ENCODE data around the gene DHX34.
A peak's percentile ranks its signal among the peaks of the same experiment; 100 is the strongest.
"Not testable (repeated sequence)": the region's sequence is repeated elsewhere in the genome, so short reads cannot be mapped to it uniquely, and the experiment has no call there.

Gene DHX34

GRCh38 chr19:47348819-47349795, at the start of gene DHX34:
Gene DHX34 (plus strand): TSS chr19:47349315. CDS start chr19:47353031, 3,716 bp downstream.
- peak; percentile 87 for FAIRE-seq
- TF ChIP-seq POLR2A (IDR thresholded peaks at IDR 0.05; ENCODE audit: low read depth, low read length), result peak; percentile 73
- peak; percentile 90 for DNase-seq (ENCODE audit: insufficient read length, low spot score)

GRCh38 chr19:47300867-47301266, 48.2 kb upstream of the DHX34 start:
- not testable (repeated sequence) for DNase-seq (ENCODE audit: insufficient read length, low spot score); FAIRE-seq

- no peak for TF ChIP-seq POLR2A (IDR thresholded peaks at IDR 0.05; ENCODE audit: low read depth, low read length)
- FAIRE-seq (no peak), DNase-seq (ENCODE audit: insufficient read length, low spot score) (no peak)
Observed at GRCh38 chr19:47302249-47302648, 46.9 kb upstream of the DHX34 start.

- DNase-seq (ENCODE audit: insufficient read length, low spot score) (no peak), FAIRE-seq (no peak)
- TF ChIP-seq POLR2A (IDR thresholded peaks at IDR 0.05; ENCODE audit: low read depth, low read length), result no peak
Observed at GRCh38 chr19:47303966-47304365, 45.1 kb upstream of the DHX34 start.

- TF ChIP-seq POLR2A (IDR thresholded peaks at IDR 0.05; ENCODE audit: low read depth, low read length), result no peak
- DNase-seq (ENCODE audit: insufficient read length, low spot score) (peak; percentile 46), FAIRE-seq (peak; percentile 81)
Observed at GRCh38 chr19:47305309-47305751, 43.8 kb upstream of the DHX34 start.

GRCh38 chr19:47306303-47306702, 42.8 kb upstream of the DHX34 start:
- no peak for DNase-seq (ENCODE audit: insufficient read length, low spot score)
- FAIRE-seq, result no peak
- no peak for TF ChIP-seq POLR2A (IDR thresholded peaks at IDR 0.05; ENCODE audit: low read depth, low read length)

- no peak for TF ChIP-seq POLR2A (IDR thresholded peaks at IDR 0.05; ENCODE audit: low read depth, low read length)
- no peak for DNase-seq (ENCODE audit: insufficient read length, low spot score)
- no peak for FAIRE-seq
Observed at GRCh38 chr19:47309038-47309437, 40.1 kb upstream of the DHX34 start.

GRCh38 chr19:47309608-47310007, 39.5 kb upstream of the DHX34 start, which contains the start of gene C5AR1:
Gene C5AR1 (plus strand): TSS chr19:47309861. CDS start chr19:47309896, 35 bp downstream.
- no peak for FAIRE-seq

GRCh38 chr19:47310323-47310722, 38.8 kb upstream of the DHX34 start:
- no peak for DNase-seq (ENCODE audit: insufficient read length, low spot score)
- no peak for FAIRE-seq
- no peak for TF ChIP-seq POLR2A (IDR thresholded peaks at IDR 0.05; ENCODE audit: low read depth, low read length)

More at GRCh38 chr19:47309608-47310007, 39.5 kb upstream of the DHX34 start, which contains the start of gene C5AR1:
- DNase-seq (ENCODE audit: insufficient read length, low spot score), result no peak
- TF ChIP-seq POLR2A (IDR thresholded peaks at IDR 0.05; ENCODE audit: low read depth, low read length), result no peak

GRCh38 chr19:47310819-47311218, 38.3 kb upstream of the DHX34 start:
- no peak for TF ChIP-seq POLR2A (IDR thresholded peaks at IDR 0.05; ENCODE audit: low read depth, low read length)
- FAIRE-seq (no peak), DNase-seq (ENCODE audit: insufficient read length, low spot score) (no peak)

- TF ChIP-seq POLR2A (IDR thresholded peaks at IDR 0.05; ENCODE audit: low read depth, low read length), result no peak
Observed at GRCh38 chr19:47312366-47313006, 36.6 kb upstream of the DHX34 start.

GRCh38 chr19:47313754-47314295, 35.3 kb upstream of the DHX34 start:
- no peak for FAIRE-seq
- TF ChIP-seq POLR2A (IDR thresholded peaks at IDR 0.05; ENCODE audit: low read depth, low read length), result no peak
- no peak for DNase-seq (ENCODE audit: insufficient read length, low spot score)

More at GRCh38 chr19:47312366-47313006, 36.6 kb upstream of the DHX34 start:
- DNase-seq (ENCODE audit: insufficient read length, low spot score) (no peak), FAIRE-seq (no peak)

- no peak for TF ChIP-seq POLR2A (IDR thresholded peaks at IDR 0.05; ENCODE audit: low read depth, low read length)
- peak; percentile 79 for DNase-seq (ENCODE audit: insufficient read length, low spot score)
- FAIRE-seq, result peak; percentile 94
Observed at GRCh38 chr19:47315125-47315821, 33.8 kb upstream of the DHX34 start.

Data from H54 (cell line).